NCI-H1417 treated with DMSO at 0.1 percent for 48 hours (cell line): ENCODE data around the gene LHX8.
"Not testable (repeated sequence)": the region's sequence is repeated elsewhere in the genome, so short reads cannot be mapped to it uniquely, and the experiment has no call there.

ENCODE experiments used
- DNase-seq: peaks from one replicate; lab custom pipeline; 2025; lab: John Stamatoyannopoulos, UW

Gene LHX8

GRCh38 chr1:75132812-75133619 lies 1.2 kb upstream of the LHX8 start:
- no peak for DNase-seq

GRCh38 chr1:75134647-75135572 lies 722 bp downstream of the LHX8 start:
- DNase-seq: peak; percentile 21

GRCh38 chr1:75135573-75136194 lies 1.5 kb downstream of the LHX8 start:
- DNase-seq: peak; percentile 80

GRCh38 chr1:75136195-75136815 lies 2.1 kb downstream of the LHX8 start:
- DNase-seq: no peak

DNA sequence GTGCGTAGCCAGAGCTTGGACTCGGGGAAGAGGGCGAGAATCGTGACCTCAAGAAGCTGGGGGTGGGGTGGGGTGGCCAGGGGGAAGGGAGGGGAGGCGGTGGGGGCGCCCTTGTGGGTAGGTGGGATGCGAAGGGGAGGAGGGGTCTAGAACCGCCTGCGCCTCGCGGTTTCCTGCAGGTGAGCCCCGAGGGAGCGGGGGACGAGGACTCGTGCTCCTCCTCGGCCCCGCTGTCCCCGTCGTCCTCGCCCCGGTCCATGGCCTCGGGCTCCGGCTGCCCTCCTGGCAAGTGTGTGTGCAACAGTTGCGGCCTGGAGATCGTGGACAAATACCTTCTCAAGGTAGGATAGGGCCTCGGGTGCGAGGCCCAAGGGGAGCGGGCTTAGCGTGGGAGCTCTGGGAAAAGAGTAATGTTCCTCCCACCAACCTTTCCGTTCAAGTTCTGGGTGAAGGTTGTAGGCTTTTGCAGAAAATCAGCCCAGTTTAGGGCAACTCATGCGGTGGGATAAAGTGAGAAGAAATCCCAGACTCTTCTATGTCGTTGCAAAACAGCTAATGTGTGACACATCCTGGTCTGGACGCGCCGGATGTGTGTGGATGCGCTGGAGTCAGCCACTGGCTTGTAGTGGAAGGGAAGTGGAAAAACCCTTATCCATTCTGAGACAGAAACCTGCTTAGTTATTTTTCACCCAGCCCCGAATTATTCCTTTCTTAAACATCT lies 2.9 kb downstream of the LHX8 start:
- no peak for DNase-seq

- no peak for DNase-seq
Observed at GRCh38 chr1:75152092-75152491, 17.9 kb downstream of the LHX8 start.

DNA sequence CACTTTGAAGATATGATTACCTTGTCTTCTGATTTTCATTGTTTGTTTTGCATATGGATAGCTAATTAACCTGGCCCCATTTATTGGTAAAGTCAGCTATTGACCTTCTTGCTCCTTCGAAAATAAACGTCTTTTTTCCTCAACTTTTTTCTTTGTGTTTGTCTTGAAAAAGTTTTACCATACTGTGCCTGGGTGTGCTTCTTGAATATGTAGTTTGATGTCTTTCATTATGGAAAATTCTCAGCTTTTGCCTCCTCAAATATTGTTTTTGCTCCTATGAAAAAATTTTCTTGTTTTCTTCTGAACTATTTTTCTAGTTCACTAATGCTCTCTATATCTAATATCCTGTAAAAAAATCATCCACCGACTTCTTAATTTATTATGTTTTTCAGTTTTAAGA lies 25.0 kb downstream of the LHX8 start:
- no peak for DNase-seq

GRCh38 chr1:75165264-75165663 lies 31.1 kb downstream of the LHX8 start:
- DNase-seq: no peak

DNA sequence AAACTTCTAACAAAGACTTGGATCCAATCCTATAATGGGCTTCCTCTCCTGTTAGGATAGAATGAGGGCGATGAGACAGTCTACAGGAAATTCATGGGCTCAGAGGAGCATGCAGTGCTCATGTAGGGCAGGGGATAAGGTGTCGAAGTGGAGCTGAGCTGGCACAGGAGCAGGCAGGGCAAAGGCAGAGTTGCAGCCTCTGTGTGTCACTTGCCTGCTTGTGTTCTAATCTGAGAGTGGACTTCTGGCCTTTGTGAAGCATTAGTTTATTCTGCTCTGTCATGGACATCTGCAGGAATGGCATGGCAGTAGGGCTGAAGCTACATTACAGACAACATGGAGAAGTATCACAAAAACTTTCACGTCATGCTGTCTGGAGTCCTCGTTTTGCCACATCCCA lies 32.6 kb downstream of the LHX8 start:
- DNase-seq: no peak

DNA sequence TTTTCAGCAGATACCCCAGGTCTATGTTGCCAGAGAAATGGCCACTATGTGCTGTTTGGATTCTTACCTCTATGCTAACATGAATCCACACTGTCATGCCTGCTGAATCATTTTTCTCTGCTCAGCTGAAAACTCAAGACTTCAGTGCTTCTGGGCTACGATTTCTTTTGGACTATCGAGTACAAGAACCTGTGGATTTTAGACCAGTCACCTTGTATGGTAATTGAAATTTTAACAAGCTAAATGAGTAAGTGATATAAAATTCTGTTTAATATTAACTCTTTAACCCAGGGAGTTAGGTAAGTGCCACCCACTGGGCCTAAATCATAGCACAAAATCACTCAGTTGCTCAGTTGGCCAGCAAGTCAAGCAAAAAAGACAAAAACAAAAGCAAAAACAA lies 35.8 kb downstream of the LHX8 start:
- no peak for DNase-seq

GRCh38 chr1:75170981-75171380 lies 36.8 kb downstream of the LHX8 start:
- DNase-seq: no peak

- no peak for DNase-seq
Observed at GRCh38 chr1:75171876-75172275, 37.7 kb downstream of the LHX8 start.

DNA sequence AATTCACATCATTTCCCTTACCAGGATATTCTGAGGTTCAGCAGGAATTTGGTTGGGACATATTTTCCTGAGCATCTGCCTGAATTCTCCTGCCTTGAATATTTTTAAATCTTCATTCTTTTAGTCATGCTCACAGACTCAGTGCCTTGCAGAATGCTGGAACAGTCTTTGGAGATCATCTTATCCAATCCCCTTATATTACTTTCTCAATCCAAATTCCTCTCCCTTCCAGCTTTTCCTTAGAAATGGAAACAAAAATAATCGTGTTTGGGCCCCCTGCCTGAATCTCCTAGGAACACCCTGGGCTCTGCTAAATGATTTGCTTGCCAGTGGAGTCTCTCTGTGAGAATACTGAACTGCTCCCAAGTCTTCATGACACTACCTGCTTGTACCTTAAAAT lies 38.4 kb downstream of the LHX8 start:
- no peak for DNase-seq

GRCh38 chr1:75174031-75174760 lies 40.0 kb downstream of the LHX8 start:
- no peak for DNase-seq

DNA sequence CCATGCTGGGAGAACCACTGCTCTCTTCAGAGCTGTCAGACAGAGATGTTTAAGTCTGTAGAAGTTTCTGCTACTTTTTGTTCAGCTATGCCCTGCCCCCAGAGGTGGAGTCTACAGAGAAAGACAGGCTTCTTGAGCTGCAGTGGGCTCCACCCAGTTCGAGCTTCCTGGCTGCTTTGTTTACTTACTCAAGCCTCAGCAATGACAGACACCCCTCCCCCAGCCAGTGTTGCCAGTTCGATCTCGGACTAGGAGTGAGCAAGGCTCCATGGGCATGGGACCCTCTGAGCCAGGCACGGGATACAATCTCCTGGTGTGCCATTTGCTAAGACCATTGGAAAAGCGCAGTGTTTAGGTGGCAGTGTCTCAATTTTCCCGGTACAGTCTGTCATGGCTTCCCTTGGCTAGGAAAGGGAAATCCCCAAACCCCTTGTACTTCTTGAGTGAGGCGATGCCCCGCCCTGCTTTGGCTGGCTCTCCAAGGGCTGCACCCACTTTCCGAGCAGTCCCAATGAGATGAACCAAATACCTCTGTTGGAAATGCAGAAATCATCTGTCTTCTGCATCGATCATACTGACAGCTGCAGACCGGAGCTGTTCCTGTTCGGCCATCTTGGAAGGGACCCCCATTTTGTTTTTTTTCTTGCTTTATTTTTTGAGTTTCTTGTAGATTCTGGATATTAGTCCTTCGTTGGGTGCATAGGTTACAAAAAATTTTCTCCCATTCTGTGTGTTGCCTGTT lies 47.2 kb downstream of the LHX8 start:
- DNase-seq: not testable (repeated sequence)

GRCh38 chr1:75188892-75189291 lies 54.7 kb downstream of the LHX8 start:
- DNase-seq: no peak

DNA sequence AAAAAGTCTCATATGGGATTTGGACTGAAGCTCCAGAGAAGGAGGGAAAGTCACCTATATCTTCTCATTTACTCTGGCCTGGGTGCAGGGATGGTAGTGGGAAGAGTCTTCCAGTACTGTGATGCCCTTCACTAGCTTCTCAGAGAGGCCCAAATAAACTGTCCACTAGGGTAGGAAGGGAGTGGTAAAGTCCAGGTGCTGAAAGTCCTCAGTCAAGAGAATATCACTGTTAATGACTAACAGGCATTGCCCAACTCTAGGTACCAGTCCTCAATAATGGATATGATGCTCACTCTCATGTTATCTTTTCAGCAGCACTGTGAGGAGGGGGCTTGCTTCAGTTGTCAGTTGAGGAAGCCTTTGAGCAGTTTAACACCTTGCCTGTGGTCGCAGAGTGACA lies 64.0 kb downstream of the LHX8 start:
- no peak for DNase-seq

GRCh38 chr1:75198761-75199160 lies 64.6 kb downstream of the LHX8 start:
- DNase-seq: no peak

- no peak for DNase-seq
Observed at GRCh38 chr1:75202751-75203150, 68.6 kb downstream of the LHX8 start.
